ENCODE data around the gene FMO3.

GRCh38 chr1:171122893-171123292 lies 32.2 kb downstream of the FMO3 start:
- TF ChIP-seq POLR2A (IDR thresholded peaks at IDR 0.05) (no peak), CTCF (IDR thresholded peaks at IDR 0.05) (no peak), EP300 (IDR thresholded peaks at IDR 0.05) (no peak)

Data from ovary (tissue), 3 donors.